Neural crest cell (in vitro differentiated cells): ENCODE results near the gene NKAIN2. TPM values are rescaled to one million over a fixed set of nuclear protein-coding genes. Genes with fewer than 3 reads are reported as not detected.
"Not testable (repeated sequence)": the region's sequence is repeated elsewhere in the genome, so short reads cannot be mapped to it uniquely, and the experiment has no call there.

Experiments
- DNase-seq: peaks from one replicate; pipeline ENCODE4 v3.0.0; 2021; ENCODE audit warnings: low read depth, mixed read lengths, low spot score
- H3K27ac Mint-ChIP-seq: one replicate; pipeline ENCODE4 v1.8.0; 2021; ENCODE audit warnings: mild to moderate bottlenecking, mixed read lengths; ENCODE audit not compliant: unreplicated experiment
- H3K27me3 Mint-ChIP-seq: 2 replicates; pipeline ENCODE4 v1.8.0; 2021; ENCODE audit warnings: low read depth, mild to moderate bottlenecking, mixed read lengths
- H3K36me3 Mint-ChIP-seq: 2 replicates; pipeline ENCODE4 v1.8.0; 2021; ENCODE audit warnings: low read depth, mild to moderate bottlenecking, mixed read lengths
- H3K4me1 Mint-ChIP-seq: 2 replicates; pipeline ENCODE4 v1.8.0; 2021; ENCODE audit warnings: mixed read lengths
- H3K4me3 Mint-ChIP-seq: one replicate; pipeline ENCODE4 v1.8.0; 2021; ENCODE audit warnings: mild to moderate bottlenecking, mixed read lengths
- H3K9me3 Mint-ChIP-seq: 2 replicates; pipeline ENCODE4 v1.8.0; 2021; ENCODE audit warnings: mixed read lengths
- total RNA-seq: library from RNA; stranded (reverse); gene quantifications from 2 replicates; pipeline ENCODE4 v1.2.1, GENCODE V29; 2021
- TF ChIP-seq, protein P1 (sequence below): fragments of 200-600 bp; sonication (generic); conservative IDR thresholded peaks from 2 replicates; pipeline ENCODE4 v1.5.0; 2021; ENCODE audit warnings: antibody characterized with exemption, mild to moderate bottlenecking

NKAIN2 gene
- total RNA-seq, 1 donor from 2014 or later = 1.1 TPM

- H3K36me3 Mint-ChIP-seq = no peaks in the 10 kb centered on the region
- H3K9me3 Mint-ChIP-seq = peaks cover 2% of the 10 kb centered on the region
- DNase-seq = no peak
- H3K27ac Mint-ChIP-seq = no peak overlapping the region
- H3K4me1 Mint-ChIP-seq = peaks cover 4% of the 10 kb centered on the region
- TF ChIP-seq, protein P1, sequence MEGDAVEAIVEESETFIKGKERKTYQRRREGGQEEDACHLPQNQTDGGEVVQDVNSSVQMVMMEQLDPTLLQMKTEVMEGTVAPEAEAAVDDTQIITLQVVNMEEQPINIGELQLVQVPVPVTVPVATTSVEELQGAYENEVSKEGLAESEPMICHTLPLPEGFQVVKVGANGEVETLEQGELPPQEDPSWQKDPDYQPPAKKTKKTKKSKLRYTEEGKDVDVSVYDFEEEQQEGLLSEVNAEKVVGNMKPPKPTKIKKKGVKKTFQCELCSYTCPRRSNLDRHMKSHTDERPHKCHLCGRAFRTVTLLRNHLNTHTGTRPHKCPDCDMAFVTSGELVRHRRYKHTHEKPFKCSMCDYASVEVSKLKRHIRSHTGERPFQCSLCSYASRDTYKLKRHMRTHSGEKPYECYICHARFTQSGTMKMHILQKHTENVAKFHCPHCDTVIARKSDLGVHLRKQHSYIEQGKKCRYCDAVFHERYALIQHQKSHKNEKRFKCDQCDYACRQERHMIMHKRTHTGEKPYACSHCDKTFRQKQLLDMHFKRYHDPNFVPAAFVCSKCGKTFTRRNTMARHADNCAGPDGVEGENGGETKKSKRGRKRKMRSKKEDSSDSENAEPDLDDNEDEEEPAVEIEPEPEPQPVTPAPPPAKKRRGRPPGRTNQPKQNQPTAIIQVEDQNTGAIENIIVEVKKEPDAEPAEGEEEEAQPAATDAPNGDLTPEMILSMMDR = no peak
- no peak overlapping the region for H3K4me3 Mint-ChIP-seq
- no peaks in the 10 kb centered on the region for H3K27me3 Mint-ChIP-seq
Measured at GRCh38 chr6:124714728-124715127, 911.1 kb downstream of the NKAIN2 start.

GRCh38 chr6:124719913-124720312 is 916.2 kb downstream of the NKAIN2 start:
- Mint-ChIP-seq H3K4me1 (peaks cover 7% of the 10 kb centered on the region), H3K9me3 (peaks cover 4% of the 10 kb centered on the region), H3K27me3 (no peaks in the 10 kb centered on the region), H3K27ac (no peak overlapping the region), H3K36me3 (no peaks in the 10 kb centered on the region), H3K4me3 (no peak overlapping the region)
- TF ChIP-seq, protein P1 = no peak
- no peak for DNase-seq

GRCh38 chr6:124721331-124721730 is 917.7 kb downstream of the NKAIN2 start:
- Mint-ChIP-seq H3K27me3 (no peaks in the 10 kb centered on the region), H3K36me3 (no peaks in the 10 kb centered on the region), H3K9me3 (peaks cover 6% of the 10 kb centered on the region), H3K4me1 (peaks cover 7% of the 10 kb centered on the region), H3K27ac (no peak overlapping the region), H3K4me3 (no peak overlapping the region)
- TF ChIP-seq, protein P1 = no peak
- DNase-seq = no peak

GRCh38 chr6:124722141-124722878 is 918.6 kb downstream of the NKAIN2 start:
- Mint-ChIP-seq H3K27me3 (no peaks in the 10 kb centered on the region), H3K9me3 (peaks cover 6% of the 10 kb centered on the region), H3K27ac (no peak overlapping the region), H3K4me3 (no peak overlapping the region), H3K4me1 (peaks cover 7% of the 10 kb centered on the region), H3K36me3 (no peaks in the 10 kb centered on the region)
- TF ChIP-seq, protein P1 = no peak
- DNase-seq = no peak

DNA sequence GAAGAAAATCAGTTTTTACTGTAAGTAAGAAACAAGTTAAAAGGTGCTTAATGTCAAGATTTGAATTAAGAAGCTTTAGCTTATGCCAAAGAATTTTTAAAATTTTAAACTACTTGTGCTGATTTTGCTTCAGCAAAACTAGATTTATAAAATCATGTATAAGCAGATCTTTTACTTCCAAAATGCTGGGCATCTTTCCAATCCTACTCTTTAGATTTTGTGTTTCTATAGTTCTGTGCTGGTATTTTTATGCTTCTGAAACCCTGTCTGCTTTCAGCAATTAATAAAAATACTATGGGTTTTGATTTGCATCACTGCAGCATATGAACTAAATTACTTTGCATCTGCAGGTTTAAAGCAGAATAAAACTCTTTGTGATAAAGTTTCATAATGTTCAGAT is 920.0 kb downstream of the NKAIN2 start:
- no peak for DNase-seq
- H3K27me3 Mint-ChIP-seq = no peaks in the 10 kb centered on the region
- no peak overlapping the region for H3K4me3 Mint-ChIP-seq
- peaks cover 4% of the 10 kb centered on the region for H3K9me3 Mint-ChIP-seq
- no peaks in the 10 kb centered on the region for H3K36me3 Mint-ChIP-seq
- TF ChIP-seq, protein P1 = no peak
- peaks cover 7% of the 10 kb centered on the region for H3K4me1 Mint-ChIP-seq
- no peak overlapping the region for H3K27ac Mint-ChIP-seq

- not testable (repeated sequence) for H3K36me3 Mint-ChIP-seq, H3K27ac Mint-ChIP-seq, H3K4me3 Mint-ChIP-seq, H3K4me1 Mint-ChIP-seq, DNase-seq, H3K27me3 Mint-ChIP-seq, H3K9me3 Mint-ChIP-seq
Measured at GRCh38 chr6:124737804-124738203, 934.1 kb downstream of the NKAIN2 start.
